K562 (cell line): ENCODE results near the gene BRD3OS.

ENCODE experiments used
- CTCF ChIP-seq, 3 experiments: IDR thresholded peaks in 2 of 3; conservative IDR thresholded peaks in 1 of 3; 2 replicates each; pipeline ENCODE4 v1.5.1; 2011 to 2012; ENCODE audit warnings: low read length in 3 of 3, mild to moderate bottlenecking in 3 of 3, control low read depth in 2 of 3, improper control_type of control experiment in 1 of 3, inconsistent platforms in 1 of 3, low read depth in 1 of 3, mixed read lengths in 1 of 3, moderate library complexity in 1 of 3; ENCODE audit not compliant: insufficient read depth in 2 of 3
- EGR1 ChIP-seq: fragments of 450-650 bp; conservative IDR thresholded peaks from 2 replicates; pipeline ENCODE4 v1.6.1; 2017; ENCODE audit warnings: mild to moderate bottlenecking
- SMARCB1 ChIP-seq: IDR thresholded peaks from 2 replicates; pipeline ENCODE4 v1.6.1; 2011; ENCODE audit warnings: improper control_type of control experiment, low read depth; ENCODE audit not compliant: insufficient read length

GRCh38 chr9:134030821-134031470 is 5.7 kb downstream of the BRD3OS start:
- TF ChIP-seq SMARCB1 (no peak), CTCF (IDR thresholded peaks at IDR 0.05 in 2 of 3, conservative IDR thresholded peaks at IDR 0.05 in 1 of 3; ENCODE audit: insufficient read depth in 2 of 3, low read depth in 1 of 3, low read length in 3 of 3) (no peak), EGR1 (no peak)
